Measurements from ENCODE around the gene VSTM1. TPM values are rescaled to one million over a fixed set of nuclear protein-coding genes. Genes with fewer than 3 reads are reported as not detected.
A peak's percentile ranks its signal among the peaks of the same experiment; 100 is the strongest.

The VSTM1 gene
- total RNA-seq, 1 experiment from 2014 or later, result not detected

DNA sequence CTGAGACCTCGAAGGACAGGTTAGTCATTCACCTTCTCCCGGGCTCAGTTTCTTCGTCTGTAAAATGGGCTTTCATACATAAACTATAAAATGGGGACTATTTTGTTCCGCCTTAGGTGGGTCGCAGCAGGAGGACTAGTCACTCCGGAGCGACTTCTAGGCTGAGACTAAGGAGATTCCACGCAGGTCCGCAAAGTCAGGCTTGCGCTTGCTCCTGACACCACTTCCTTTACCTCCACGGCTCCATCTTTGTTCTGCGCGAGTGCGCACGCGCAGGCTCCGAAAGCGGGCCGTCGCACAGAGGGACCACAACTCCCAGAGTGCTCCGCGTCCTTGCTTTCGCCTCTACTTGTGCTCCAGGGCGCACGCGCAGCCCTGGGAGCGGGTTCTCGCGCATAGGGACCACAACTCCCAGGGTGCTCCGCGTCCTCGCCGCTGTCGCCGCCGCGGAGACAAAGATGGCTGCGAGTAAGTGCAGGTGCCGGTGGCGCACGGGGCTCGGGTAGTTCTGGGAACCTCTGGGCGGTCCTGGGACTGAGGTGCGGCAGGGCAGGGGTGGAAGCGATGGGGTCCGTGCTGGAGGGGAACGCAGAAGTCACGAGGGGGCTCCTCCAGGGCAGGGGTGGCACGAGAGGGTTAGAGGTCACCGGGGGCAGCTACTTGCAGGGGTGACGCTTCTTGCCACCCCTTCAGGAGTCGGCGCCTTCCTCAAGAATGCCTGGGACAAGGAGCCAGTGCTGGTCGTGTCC is 38.9 kb upstream of the VSTM1 start, which contains the start of gene NDUFA3:
TSS of gene NDUFA3 (plus strand) at position 435 of the 749 bp plus-strand sequence. CDS start at position 459, 24 bp downstream.
- peak within 1 kb of the TSS; percentile 78 for H3K9ac ChIP-seq (ENCODE audit: extremely low read depth, insufficient read length, low read length)
- H3K23me2 ChIP-seq (ENCODE audit: insufficient read length, low read depth, low read length, poor library complexity, severe bottlenecking), result peaks cover 5% of the 10 kb centered on the region
- peak within 1 kb of the TSS; percentile 93 to 99 (median 99) for H3K27ac Mint-ChIP-seq
- H3K27ac ChIP-seq (ENCODE audit: insufficient read length, low read depth, low read length), result no peak within 1 kb of the TSS
- H3T11ph ChIP-seq (ENCODE audit: low read length), result no peak within 1 kb of the TSS
- no peak within 1 kb of the TSS for H3K23ac ChIP-seq (ENCODE audit: insufficient read length, low read depth, low read length)
- no peak for TF ChIP-seq CTCF (conservative IDR thresholded peaks at IDR 0.05)
- no peak within 1 kb of the TSS for H2BK120ac ChIP-seq (ENCODE audit: low read depth, low read length, poor library complexity, severe bottlenecking)
- H3K9me3 Mint-ChIP-seq, result no peaks in the 10 kb centered on the region; a peak in 1 of 5 replicates
- no peak within 1 kb of the TSS for H2AK5ac ChIP-seq (ENCODE audit: insufficient read length, low read length)
- H4K20me1 ChIP-seq (ENCODE audit: control insufficient read depth, insufficient read depth, insufficient read length), result no peaks in the 10 kb centered on the region
- no peaks in the 10 kb centered on the region for H3K9me3 ChIP-seq (ENCODE audit: control insufficient read depth, low read depth, low read length)
- no peak within 1 kb of the TSS for H4K8ac ChIP-seq (replicated peaks; ENCODE audit: insufficient read length, low read depth, low read length)
- WGBS (ENCODE audit: extremely low coverage, insufficient read length, low lambda C conversion rate), result no CpG with 5 or more reads among the region's 54 CpGs
- peaks cover 1% of the 10 kb centered on the region; the same call in 1 of the 2 replicates for H3K79me2 ChIP-seq (ENCODE audit: insufficient read depth, low read length)
- H3K4me1 Mint-ChIP-seq, result peaks cover 6 to 10% of the 10 kb centered on the region in 2 experiments
- no peak within 1 kb of the TSS for H2BK5ac ChIP-seq (ENCODE audit: insufficient read length, low read length)
- H2BK12ac ChIP-seq (ENCODE audit: insufficient read length, low read depth, low read length), result no peak within 1 kb of the TSS
- peak within 1 kb of the TSS; percentile 99 to 100 for H3K4me3 Mint-ChIP-seq
- no peak within 1 kb of the TSS for H4K5ac ChIP-seq (ENCODE audit: insufficient read length, low read depth, low read length)
- peak within 1 kb of the TSS; percentile 58 for H3K18ac ChIP-seq (ENCODE audit: insufficient read length, low read depth, low read length)
- H2BK20ac ChIP-seq (ENCODE audit: low read depth, low read length, poor library complexity, severe bottlenecking), result no peak within 1 kb of the TSS
- H3K27me3 ChIP-seq (ENCODE audit: insufficient read depth, low read length), result no peaks in the 10 kb centered on the region
- no peak within 1 kb of the TSS for H2AFZ ChIP-seq (ENCODE audit: low read length)
- H3K56ac ChIP-seq (ENCODE audit: insufficient read length, low read depth, low read length), result no peak within 1 kb of the TSS
- H4K91ac ChIP-seq (ENCODE audit: insufficient read length, low read depth, low read length), result no peak within 1 kb of the TSS
- peak within 1 kb of the TSS; percentile 89 for H3K4me2 ChIP-seq (ENCODE audit: insufficient read depth, insufficient read length, low read length)
- H3K4ac ChIP-seq (ENCODE audit: low read depth, low read length), result no peak within 1 kb of the TSS
- H3K14ac ChIP-seq (ENCODE audit: insufficient read depth, low read length), result peak within 1 kb of the TSS; percentile 41
- peaks cover 24 to 28% (median 28%) of the 10 kb centered on the region in 3 experiments for H3K36me3 Mint-ChIP-seq (ENCODE audit: insufficient read depth in 1 of 3, low read depth in 3 of 3)
- no peaks in the 10 kb centered on the region; the same call in 1 of the 2 replicates for H3K27me3 Mint-ChIP-seq (ENCODE audit: low read depth)
- no peak within 1 kb of the TSS for H2BK15ac ChIP-seq (ENCODE audit: low read depth, low read length)
- no peaks in the 10 kb centered on the region for H3K4me1 ChIP-seq (ENCODE audit: insufficient read depth, low read length)
- H3K79me1 ChIP-seq (ENCODE audit: insufficient read depth, low read depth, low read length, poor library complexity, severe bottlenecking), result peaks cover 4% of the 10 kb centered on the region
- peak; percentile 99 for DNase-seq
